GM21737 (cell line): ENCODE results near the gene FAM120B.

Experiments
- ATAC-seq: cut with Tn5 transposase; IDR thresholded peaks from one replicate; pipeline ENCODE4 v1.9.1; 2021; ENCODE audit warnings: mild to moderate bottlenecking, moderate library complexity; ENCODE audit not compliant: unreplicated experiment

The FAM120B gene

DNA sequence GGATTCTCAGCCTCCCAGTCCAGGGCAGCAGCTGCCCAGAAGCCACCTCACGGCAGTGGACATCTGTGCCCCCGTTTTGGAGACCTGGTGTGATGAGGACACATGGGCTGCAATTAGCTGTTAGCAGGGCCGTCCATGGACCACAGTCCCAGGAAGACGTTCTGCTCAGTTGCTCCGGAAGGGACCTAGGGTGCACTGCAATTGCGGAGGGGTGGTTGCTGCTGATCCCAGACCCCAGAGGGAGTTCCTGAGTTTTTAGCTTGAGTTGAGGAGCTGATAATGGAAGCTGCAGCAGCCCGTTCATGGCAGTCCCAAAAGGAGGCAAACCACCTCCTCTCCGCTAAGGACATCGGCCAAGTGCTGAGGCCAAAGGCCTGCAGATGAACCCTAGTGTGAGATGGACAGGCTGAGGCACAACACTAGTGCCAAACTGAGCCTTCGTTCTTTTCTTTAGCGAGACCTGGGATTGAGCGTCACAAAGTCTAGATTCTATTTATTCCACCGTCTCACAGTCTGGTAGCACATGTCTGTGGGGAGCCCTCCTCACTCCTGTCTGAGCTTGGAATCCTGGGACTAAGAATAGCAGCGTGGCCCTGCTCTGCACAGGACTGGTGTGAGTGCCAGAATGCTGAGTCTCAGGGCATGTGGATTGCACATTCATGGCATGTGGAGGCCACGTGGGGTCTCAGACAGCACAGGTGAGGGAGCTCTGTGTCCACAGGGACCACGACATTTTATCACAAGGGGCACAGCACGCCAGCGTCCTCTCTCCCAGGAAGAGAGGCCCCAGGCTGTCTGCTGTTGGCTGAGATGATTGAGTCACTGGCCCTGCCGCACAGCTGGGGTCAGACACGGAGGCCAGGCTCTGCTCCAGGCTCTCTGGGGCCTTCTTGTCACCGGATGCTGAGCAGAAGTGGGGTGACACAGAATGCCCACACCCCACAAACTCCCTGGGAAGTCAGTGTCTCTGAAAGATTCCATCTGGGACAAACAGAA, 133.1 kb downstream of the FAM120B start:
- ATAC-seq = no peak

DNA sequence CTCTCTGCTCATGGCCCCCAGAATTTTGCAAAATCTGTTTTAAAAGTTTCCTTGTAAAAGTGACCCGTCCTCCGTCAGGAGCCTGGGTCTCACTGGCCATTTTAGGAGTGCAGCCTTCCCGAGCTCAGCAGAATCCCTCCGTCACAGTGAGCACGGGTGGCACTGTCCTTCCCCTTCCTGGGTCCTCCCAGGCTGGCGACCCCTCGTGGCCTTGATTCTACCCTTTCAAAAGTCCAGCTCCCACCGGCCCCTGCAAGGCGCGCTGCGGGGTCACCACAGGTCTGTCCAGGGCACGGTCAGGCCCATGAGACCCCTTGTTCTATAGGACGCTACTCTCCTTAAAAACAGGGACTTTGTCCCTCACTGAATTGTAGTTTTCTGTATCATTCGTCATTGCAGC, 133.9 kb downstream of the FAM120B start:
- no peak for ATAC-seq

DNA sequence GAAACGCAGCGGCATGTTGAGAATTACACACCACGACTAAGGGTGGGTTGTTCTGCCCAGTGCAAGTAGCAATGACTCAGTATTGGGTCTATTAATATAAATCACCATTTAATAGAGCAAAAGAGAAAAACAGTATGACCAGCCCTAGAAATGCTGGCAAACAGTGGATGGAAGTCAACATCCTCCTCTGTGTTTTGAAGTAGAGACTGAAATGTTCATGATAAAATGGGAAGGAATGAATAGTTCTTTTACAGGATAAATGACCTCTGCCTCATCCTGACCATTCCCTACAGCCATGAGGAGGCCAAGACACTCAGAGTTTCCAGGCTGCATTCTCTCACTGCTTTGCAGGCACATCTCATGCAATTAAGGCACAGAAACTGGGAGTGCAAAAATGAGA, 134.8 kb downstream of the FAM120B start:
- no peak for ATAC-seq

DNA sequence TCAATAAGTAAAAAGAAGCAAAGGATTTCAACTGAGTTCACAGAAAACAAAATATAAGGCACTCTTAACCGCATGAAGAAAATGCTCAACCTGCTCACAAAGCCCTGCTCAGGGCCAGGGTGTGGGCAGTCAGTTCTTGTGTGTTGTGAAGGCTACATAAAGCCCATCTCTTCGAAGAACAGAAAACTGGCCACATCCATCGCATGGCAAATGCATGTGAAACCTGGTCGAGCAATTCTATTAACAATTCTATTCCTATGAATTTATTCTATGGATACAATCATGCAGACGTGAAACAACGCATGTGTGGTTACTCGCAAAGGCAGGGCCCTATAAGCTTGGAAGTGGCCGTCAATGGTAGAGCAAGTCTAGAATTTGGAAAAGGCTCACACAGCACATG, 136.0 kb downstream of the FAM120B start:
- ATAC-seq = no peak

DNA sequence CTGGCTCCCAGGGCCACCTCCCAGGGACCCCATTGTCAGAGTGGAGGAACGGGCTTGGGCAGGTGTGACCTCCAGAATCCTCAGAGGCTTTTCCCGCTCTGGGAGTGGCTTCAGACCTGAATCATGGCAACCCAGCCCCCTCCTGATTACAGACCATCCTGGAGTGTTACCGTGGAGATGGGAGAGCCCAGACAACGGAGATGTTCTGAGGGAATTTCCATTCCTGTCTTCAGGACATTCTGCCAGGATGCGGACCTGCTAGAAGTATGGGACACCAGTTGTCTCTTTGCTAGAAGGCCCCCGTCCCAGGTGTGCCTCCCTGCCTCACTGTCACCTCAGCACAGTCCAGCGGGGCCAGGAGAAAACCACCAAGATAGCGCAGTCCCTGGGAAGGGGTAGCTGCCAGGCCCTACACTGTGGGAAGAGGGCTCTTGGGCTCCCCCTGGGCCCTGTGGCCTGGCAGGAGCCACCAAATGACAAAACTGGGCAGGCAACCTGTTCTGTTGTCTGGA, 136.6 kb downstream of the FAM120B start:
- ATAC-seq = no peak

DNA sequence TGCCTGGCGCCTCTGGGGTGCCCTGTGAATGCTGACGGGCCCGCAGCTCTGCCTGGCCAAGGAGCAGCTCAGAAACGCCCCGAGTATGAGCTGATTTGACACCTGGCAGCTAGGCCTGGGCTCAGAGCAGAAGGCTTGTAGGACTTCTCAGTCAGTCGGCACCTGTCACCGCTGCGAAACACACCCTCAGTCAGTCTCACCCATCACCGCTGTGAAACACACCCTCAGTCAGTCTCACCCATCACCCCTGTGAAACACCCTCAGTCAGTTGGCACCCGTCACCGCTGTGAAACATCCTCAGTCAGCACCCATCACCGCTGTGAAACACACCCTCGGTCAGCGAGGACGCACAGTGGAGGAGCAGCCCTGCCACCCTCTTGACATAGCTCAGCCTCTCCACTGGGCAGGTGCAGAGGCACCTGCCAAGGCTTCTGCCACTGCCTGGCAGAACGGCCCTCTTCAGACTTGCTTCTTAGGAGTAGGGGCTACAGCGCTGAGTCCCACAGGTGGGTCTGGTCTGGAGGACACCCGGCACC, 137.6 kb downstream of the FAM120B start:
- ATAC-seq = no peak

DNA sequence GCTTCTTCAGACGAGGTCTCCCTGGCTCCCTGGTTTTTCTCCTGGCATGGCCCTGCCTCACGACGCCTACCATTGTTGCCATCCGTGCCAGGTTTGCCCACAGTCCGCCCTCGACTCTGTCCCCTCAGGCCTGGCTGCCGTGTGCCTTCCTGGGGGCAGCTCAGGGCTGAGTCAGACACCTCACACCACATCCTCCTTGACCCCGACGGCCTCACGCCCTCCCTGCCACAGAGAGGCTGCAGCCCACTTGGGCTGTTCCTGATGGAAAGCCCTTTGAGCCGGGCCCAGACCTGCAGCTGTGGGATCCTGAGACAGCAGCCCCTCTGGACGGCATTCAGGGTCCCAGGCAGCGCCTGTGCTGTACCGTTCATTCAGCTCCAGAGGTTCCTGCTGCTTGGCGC, 138.3 kb downstream of the FAM120B start:
- ATAC-seq = no peak

DNA sequence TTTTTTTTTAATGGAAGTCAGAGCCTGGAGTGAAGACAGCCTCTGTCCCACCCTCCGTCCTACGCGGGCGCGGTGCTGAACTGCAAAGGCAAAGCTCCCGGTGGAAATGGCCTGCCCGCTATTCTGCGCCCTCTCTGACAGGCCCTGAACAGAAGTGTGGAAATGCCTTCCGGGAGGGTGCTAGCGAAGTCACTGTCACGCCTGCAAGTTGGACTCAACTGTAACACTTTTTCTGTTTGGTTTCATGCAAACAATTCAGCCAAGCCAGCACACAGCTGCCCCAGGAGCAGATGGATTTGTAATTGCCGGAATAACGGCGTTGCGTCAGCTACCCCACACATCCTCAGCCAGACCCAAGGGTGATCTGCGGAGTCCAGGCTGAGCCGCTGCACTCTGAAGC, 138.9 kb downstream of the FAM120B start:
- ATAC-seq = no peak

DNA sequence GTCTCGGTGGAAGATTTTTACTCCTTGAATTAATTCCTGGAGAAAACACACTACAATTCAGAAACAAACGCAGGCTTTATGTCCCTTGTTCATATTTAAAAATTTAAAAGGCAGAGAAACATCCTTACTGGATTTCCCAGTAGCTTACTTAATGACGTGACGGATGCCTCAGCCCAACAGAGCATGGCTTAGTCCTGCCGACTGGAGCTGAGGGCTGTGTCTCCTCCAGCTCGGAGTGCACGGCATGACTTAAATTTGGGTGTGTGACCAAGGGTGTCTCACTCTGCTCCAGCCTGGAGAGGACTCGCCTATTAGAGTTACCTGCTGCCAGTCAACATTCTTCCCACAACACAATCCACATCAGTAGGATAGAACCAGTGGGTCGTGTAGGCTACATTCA, 139.4 kb downstream of the FAM120B start:
- ATAC-seq = no peak

DNA sequence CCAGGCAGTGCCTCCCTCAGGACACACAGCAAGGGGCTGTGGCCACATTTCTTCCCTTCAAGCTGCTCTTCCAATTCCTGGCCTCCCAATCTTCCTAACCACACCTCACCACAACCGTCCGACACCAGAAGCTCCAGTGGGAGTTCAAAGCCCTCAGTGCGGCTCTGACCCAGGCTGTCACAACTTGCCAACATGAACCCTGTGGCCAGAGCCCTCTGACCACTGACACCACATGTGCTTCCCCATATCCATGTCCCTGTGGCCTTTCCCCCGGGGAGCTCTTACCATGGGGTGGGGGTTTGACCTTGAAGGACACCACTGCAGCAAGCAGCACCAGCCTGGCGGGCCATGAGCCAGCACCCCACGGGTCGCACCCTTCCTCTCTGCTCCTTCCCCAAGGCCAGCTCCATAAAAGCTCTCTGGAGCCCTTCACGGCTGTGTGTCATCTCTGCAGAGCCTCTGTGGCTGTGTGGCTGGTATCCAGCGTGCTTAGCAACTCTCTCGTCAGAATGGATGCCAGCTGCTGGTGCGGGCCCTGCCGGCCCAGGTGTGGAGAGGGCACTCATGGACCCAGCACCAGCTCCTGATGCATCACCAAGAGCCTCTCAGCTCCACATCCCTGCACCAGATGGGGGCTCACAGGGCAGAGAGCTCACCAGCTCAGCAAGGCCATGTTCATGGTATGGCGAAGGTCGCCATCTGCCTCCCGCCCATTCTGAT, 140.4 kb downstream of the FAM120B start:
- no peak for ATAC-seq

DNA sequence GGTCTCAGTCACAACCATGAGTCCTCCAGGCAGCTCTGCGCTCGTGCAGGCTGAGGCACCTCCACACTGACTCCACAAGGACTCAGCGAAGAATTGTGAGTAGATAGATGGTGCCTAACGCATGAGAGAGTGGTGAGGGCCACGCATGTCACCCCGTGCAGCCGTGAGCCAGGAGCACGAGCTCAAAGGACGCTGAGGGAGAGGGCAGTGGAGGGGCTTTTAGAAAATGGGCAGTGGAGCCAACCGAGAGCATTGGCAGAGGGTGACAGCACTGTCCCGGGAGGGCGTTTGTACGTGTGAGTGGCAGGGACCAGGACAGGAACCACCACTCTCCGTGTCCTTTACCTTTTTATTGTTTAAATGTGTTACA, 141.0 kb downstream of the FAM120B start:
- ATAC-seq = no peak

DNA sequence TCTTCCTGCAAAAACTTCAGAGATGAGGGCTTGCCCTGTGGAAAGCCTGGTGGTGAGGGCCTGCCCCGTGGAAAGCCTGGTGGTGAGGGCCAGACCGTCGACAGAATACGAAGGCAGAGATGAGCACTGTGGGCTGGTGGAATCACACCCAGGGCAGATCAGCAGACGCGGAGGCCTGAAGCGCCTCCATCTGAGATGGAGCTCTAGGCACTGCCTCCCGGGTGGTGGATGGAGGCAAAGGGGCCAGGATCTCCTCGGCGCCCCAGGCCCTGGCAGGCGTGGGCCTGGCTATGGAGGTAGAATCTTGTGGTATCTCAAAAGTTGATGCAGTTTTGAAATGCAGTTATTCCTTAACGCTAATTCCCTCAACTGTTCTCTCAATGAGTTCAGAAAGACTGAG, 141.8 kb downstream of the FAM120B start:
- ATAC-seq = no peak

DNA sequence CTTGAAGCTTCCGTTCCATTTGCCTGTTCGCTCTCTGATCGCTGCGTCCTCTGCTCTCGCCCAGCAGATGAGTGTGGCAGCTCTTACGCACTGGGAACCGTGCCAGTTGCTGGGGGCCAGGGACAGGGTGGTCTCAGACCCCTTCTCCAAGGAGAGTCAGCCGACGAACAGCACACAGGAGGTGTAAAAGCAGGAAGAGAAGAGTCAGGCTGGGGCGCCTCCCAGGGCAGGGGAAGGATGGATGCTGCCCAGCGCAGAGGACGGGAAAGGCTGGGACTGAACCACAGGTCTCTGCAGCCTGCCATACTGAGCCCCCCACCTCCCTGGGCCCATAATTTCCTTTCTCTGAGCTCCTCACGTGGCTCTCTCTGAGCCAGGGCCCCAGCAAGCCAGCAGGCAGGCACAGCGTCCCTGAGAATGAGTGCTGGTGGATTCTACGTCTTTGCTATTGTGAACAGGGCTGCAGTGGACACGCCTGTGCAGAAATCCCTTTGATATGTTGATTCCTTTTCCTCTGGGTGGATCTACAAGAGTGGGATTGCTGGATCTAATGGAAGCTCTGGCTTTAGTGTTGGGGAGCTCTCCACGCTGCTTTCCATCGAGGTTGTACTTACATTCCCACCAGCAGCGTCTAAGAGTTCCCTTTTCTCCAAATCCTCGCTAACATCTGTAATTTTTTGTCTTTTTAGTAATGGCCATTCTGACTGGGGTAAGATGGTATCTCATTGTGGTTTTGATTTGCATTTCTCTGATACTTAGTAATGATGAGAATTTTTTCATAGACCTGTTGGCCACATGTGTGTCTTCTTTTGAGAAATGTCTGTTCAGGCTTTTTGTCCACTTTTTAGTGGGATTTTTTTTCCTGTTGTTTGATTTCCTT, 142.4 kb downstream of the FAM120B start:
- no peak for ATAC-seq

DNA sequence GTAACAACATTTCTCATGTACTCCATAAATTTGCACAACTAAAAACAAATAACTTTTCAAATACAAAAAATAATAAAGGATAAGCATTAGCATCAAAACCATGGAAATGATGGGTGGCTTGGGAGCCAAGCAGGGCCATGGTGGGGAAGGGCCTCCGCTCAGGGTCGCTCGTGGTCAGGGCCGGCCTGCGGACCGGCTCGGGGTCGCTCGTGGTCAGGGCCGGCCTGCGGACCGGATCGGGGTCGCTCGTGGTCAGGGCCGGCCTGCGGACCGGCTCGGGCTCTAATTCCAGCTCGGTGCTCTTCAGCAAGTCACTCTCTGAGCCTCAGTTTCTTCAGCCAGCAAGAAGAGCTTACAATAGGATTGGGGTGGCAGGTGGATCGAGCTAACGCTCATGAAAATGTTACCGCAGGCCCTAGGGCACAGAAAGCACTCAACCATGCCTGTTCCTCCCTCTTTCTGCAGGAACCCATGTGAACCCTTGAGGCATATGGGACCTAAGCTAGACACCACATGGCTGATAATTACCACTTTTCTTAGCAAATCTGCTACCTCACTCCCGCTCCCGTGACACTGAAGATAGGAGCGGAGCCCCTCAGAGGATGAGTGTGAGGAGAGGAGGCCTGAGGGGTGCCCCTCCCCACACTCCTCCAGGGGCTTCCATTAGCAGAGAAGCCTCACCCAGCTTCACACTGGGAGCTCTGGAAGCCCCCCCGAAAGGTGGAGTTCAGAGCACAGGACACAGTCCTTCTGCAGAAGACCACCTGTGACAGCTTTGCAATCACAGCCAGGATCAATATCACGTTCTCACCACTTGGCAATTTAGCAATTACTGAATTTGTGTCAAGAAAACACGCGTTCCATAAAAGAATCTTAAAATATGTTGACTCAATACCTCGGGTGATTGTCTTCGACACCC, 143.5 kb downstream of the FAM120B start:
- no peak for ATAC-seq

DNA sequence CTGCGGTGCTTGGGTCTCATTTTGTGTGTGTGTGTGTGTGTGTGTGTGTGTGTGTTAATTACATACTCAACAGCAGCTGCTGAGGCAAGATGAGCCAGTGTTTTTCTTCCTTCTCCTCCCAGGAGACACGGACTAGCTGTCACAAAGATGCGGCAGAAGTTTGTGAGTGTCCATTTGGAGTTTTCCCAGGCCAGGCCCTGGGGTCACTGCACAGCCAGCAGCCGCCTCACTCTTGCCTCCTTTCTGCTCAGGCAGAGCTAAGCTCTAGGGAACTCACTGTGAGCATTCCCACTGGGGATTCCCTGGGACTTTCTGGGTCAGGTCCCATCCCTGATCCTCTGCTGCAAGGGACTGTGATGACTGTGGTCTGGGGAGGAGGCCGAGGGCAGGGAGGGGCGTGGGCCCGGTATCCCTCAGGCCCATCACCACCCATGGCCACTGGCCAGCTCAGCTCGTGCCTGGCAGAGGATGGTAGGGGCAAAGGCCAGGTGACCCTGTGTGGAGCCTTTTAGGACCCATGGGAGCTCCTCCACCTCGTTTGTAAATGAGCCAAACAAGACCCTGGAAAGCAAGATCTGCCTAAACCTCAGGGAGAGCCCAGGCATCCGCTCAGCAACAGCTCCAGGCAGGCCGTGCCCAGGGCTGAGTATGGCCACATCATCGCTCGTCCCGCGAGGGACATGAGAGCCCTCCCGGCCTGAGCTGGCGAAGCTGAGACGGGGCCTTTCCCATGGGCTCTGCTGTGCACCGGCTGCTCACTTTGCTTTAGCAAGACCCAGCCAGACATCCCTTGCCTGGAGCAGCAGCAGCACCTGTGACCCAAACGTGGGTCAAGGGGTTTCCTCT, 144.6 kb downstream of the FAM120B start:
- ATAC-seq = no peak

DNA sequence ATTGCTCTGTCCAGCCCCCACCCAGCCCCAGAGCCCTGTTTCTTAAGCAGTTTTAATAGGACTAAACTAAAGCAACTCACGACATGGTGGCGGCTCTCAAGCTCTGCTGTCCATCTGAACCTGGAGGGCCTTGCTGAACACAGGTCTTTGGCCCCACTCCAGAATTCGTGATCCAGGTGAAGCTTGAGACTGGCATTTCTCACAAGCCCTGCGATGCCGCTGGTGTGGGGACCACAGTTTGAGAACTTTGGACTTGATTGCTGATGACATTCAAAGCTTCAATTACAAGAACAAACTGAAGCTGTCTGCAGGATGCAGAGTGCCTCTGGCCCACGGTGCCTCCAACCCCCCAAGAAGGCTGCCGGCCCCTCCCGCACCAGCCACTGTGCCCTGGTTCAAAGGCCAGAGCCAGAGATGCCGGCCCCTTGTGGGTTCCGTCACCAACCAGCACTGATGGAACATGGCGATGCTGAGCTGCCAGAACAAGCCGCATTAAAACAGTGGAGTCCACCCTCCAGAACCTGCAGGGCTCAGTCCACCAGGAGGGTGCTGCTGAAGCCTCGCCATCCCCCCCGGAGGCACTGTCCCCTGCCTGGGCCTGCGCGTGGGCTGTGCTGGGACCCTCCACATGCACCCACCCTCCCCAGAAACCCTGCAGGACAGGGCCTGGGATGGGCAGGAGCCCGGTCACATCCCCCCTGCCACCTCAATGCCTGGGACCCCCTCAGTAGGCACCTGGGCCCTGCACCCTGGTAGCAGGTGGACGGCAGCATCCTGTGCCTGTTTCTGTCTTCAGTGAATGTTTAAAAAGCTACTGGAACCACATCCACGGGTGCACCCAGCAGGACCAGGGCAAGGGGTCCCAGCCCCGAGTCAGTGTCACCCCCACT, 145.4 kb downstream of the FAM120B start:
- ATAC-seq = no peak

DNA sequence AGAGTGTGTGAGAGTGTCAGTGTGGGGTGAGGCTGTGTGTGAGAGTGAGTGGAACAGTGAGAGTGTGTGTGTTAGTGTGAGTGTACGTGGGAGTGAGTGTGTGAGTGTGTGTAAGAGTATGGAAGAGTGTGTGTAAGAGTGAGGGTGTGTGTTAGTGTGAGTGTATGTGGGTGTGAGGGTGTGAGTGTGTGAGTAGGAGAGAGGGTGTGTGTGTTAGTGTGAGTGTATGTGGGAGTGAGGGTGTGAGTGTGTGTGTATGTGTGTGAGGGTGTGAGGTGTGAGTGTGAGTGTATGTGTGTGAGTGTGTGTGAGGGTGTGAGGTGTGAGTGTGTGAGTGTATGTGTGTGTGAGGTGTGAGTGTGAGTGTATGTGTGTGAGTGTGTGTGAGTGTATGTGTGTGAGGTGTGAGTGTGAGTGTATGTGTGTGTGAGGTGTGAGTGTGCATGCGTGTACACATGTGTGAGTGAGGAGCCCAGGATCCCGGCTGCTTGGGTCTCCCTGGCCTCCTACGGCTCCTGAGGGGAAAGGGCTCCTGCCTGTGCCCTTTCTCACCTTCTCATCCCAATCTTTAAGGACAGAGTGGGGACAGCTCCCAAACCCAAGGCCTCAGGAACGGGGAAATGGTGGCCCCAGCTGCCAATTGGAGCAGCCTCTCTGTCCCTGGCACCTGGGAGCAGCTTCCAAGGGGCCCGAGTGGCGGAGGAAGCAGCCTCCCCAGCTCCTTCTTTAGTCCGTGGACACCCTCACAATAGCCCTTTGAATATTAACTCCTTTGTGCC, 146.4 kb downstream of the FAM120B start:
- ATAC-seq = no peak
